HepG2 (cell line): ENCODE results near the gene PARN. TPM values are rescaled to one million over a fixed set of nuclear protein-coding genes. Genes with fewer than 3 reads are reported as not detected.

Experiments
- ARNTL ChIP-seq: sonication (generic); formaldehyde crosslinking; IDR thresholded peaks from 2 replicates; pipeline ENCODE4 v1.4.0; 2020; ENCODE audit warnings: mild to moderate bottlenecking, missing genetic modification reagents
- CHD2 ChIP-seq: IDR thresholded peaks from 2 replicates; pipeline ENCODE4 v1.6.1; 2011; ENCODE audit warnings: low read depth, low read length, improper control_type of control experiment
- FOXC1 ChIP-seq: sonication (generic); formaldehyde crosslinking; IDR thresholded peaks from 2 replicates; pipeline ENCODE4 v1.8.0; 2022; ENCODE audit warnings: mild to moderate bottlenecking, missing genetic modification reagents, borderline replicate concordance
- HMG20B ChIP-seq: conservative IDR thresholded peaks from 2 replicates; pipeline ENCODE4 v1.6.1; 2016; ENCODE audit warnings: missing genetic modification reagents, missing compliant biosample characterization
- HMGA1 ChIP-seq: sonication (generic); formaldehyde crosslinking; conservative IDR thresholded peaks from 2 replicates; pipeline ENCODE4 v1.4.0; 2020; ENCODE audit warnings: missing genetic modification reagents
- HOXA5 ChIP-seq: sonication (generic); formaldehyde crosslinking; IDR thresholded peaks from 2 replicates; pipeline ENCODE4 v1.4.0; 2020; ENCODE audit warnings: missing genetic modification reagents
- JUND ChIP-seq: sonication (generic); formaldehyde crosslinking; IDR thresholded peaks from 2 replicates; pipeline ENCODE4 v1.8.0; 2022; ENCODE audit warnings: mild to moderate bottlenecking, missing genetic modification reagents
- MEIS2 ChIP-seq: sonication (generic); formaldehyde crosslinking; IDR thresholded peaks from 2 replicates; pipeline ENCODE4 v1.9.0; 2021; ENCODE audit warnings: mild to moderate bottlenecking, missing genetic modification reagents
- NFE2L2 ChIP-seq: fragments of 150-350 bp; IDR thresholded peaks from 2 replicates; pipeline ENCODE4 v1.6.1; 2014; ENCODE audit warnings: low read length
- PHF8 ChIP-seq: sonication (generic); formaldehyde crosslinking; IDR thresholded peaks from 2 replicates; pipeline ENCODE4 v1.5.0; 2020; ENCODE audit warnings: missing genetic modification reagents
- RBFOX2 ChIP-seq: fragments of 200-400 bp; formaldehyde crosslinking; IDR thresholded peaks from 2 replicates; pipeline ENCODE4 v1.6.1; 2017; ENCODE audit warnings: low read depth, mild to moderate bottlenecking, low read length
- RBM39 ChIP-seq: fragments of 200-400 bp; formaldehyde crosslinking; IDR thresholded peaks from one replicate; pipeline ENCODE4 v1.6.1; 2018; ENCODE audit warnings: antibody characterized with exemption, mild to moderate bottlenecking, low read depth, low read length; ENCODE audit not compliant: poor library complexity, severe bottlenecking
- SIX4 ChIP-seq: sonication (generic); formaldehyde crosslinking; IDR thresholded peaks from 2 replicates; pipeline ENCODE4 v1.4.0; 2020; ENCODE audit warnings: missing genetic modification reagents
- SNAI1 ChIP-seq: sonication (generic); formaldehyde crosslinking; IDR thresholded peaks from 2 replicates; pipeline ENCODE4 v1.5.0; 2020; ENCODE audit warnings: mild to moderate bottlenecking, missing genetic modification reagents, borderline replicate concordance
- ZMYM4 ChIP-seq: sonication (generic); formaldehyde crosslinking; IDR thresholded peaks from 2 replicates; pipeline ENCODE4 v1.8.1; 2023; ENCODE audit warnings: mild to moderate bottlenecking, missing genetic modification reagents
- ZNF121 ChIP-seq: sonication (generic); formaldehyde crosslinking; IDR thresholded peaks from 2 replicates; pipeline ENCODE4 v1.5.0; 2020; ENCODE audit warnings: mild to moderate bottlenecking, missing genetic modification reagents
- ZNF296 ChIP-seq: sonication (generic); formaldehyde crosslinking; conservative IDR thresholded peaks from 2 replicates; pipeline ENCODE4 v1.5.0; 2020; ENCODE audit warnings: mild to moderate bottlenecking, missing genetic modification reagents
- ZNF33A ChIP-seq: sonication (generic); formaldehyde crosslinking; IDR thresholded peaks from 2 replicates; pipeline ENCODE4 v1.5.1; 2020; ENCODE audit warnings: missing genetic modification reagents, mild to moderate bottlenecking, moderate library complexity, borderline replicate concordance
- ZNF468 ChIP-seq: sonication (generic); formaldehyde crosslinking; IDR thresholded peaks from 2 replicates; pipeline ENCODE4 v1.8.0; 2022; ENCODE audit warnings: mild to moderate bottlenecking, moderate library complexity, missing genetic modification reagents
- polyA plus RNA-seq, 8 experiments: library from polyadenylated mRNA; depleted of rRNA in 3 of 8; stranded (reverse) in 7 of 8; unstranded in 1 of 8; fragments of >200 nt; fragmentation: Illumina TruSeq in 4 of 8; extraction: Trizol in 4 of 8; gene quantifications; 2 replicates each; pipeline versions ENCODE4 v1.2.1 to v1.2.3, GENCODE V29; 2011 to 2016; ENCODE audit warnings: low read depth in 4 of 8, missing spikeins in 1 of 8, mixed read lengths in 1 of 8; ENCODE audit not compliant: insufficient read depth in 1 of 8
- total RNA-seq, 5 experiments: library from RNA; depleted of rRNA; stranded (reverse); fragments of >200 nt; fragmentation: Illumina TruSeq; extraction: Trizol; gene quantifications; 2 replicates each; pipeline ENCODE4 v1.2.3, GENCODE V29; 2016; ENCODE audit warnings: low read depth in 1 of 5
- TF ChIP-seq, protein P1 (sequence below), 2 experiments: fragments of 450-650 bp in 1 of 2; sonication (generic) in 1 of 2; formaldehyde crosslinking in 1 of 2; IDR thresholded peaks; 2 replicates each; pipeline versions ENCODE4 v1.6.1 to v1.8.0; 2016 to 2022; ENCODE audit warnings: antibody characterized with exemption in 1 of 2, mild to moderate bottlenecking in 1 of 2, missing genetic modification reagents in 1 of 2
- TF ChIP-seq, protein P2 (sequence below): IDR thresholded peaks from 2 replicates; pipeline ENCODE4 v1.6.1; 2016; ENCODE audit warnings: low read depth, borderline replicate concordance

The PARN gene
- total and polyA plus RNA-seq, 2 of the 13 experiments (the other 11 are each of a cell fraction or from before 2014, with no cell fraction given): 13.3 to 47.6 TPM

DNA sequence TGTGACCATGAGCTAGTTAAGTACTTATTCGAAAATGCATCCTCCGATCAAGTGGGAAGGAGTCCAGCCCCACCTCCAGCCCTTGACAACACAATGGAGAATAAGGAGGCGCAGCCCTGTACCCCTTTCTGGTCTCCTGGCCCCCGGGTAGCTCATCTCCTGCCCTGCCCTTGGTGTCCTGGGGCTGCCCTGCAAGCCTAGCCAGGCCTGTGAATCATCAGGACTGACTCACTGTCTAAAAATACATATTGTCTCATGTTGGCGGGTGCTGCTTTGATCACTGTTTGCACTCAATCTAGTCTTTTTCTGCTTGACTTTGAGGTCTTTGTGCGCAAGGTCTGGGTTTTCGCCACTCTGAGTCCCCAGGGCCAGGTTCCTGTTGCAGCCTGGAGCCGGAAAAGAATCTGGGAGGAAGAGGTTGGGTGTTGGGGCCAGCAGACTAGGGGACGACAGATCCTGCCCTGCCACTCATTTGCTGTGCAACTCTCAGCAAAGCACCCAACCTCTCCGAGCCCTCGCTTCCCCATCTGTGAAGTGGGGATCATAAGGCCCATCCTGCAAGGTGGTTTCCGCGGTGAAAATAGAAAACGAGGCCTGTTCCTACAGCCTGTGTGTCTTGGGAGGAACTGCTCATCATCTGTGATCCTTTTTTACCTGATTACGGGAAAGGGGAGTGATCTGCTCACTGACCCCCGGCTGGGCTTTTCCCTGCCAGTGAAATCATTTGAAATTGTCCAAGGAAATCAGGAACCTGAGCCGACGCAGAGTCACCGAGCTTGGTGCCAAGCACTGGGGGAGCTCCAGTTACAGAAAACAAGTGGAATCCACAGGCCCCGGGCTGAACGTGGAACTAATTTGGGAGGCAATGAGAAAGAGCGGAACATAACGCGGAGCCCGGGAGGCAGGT is 230.4 kb downstream of the PARN start (continued):
- TF ChIP-seq RBFOX2: peak; percentile 61
- TF ChIP-seq ZMYM4 (CRISPR knock-in tag): peak; percentile 84
- TF ChIP-seq SNAI1: 0 out of 2 replicates have a peak, but pooled peaks have one; percentile 48
- TF ChIP-seq JUND (CRISPR knock-in tag): peak; percentile 97
- TF ChIP-seq ZNF121 (CRISPR knock-in tag): peak; percentile 99
- TF ChIP-seq, protein P1, sequence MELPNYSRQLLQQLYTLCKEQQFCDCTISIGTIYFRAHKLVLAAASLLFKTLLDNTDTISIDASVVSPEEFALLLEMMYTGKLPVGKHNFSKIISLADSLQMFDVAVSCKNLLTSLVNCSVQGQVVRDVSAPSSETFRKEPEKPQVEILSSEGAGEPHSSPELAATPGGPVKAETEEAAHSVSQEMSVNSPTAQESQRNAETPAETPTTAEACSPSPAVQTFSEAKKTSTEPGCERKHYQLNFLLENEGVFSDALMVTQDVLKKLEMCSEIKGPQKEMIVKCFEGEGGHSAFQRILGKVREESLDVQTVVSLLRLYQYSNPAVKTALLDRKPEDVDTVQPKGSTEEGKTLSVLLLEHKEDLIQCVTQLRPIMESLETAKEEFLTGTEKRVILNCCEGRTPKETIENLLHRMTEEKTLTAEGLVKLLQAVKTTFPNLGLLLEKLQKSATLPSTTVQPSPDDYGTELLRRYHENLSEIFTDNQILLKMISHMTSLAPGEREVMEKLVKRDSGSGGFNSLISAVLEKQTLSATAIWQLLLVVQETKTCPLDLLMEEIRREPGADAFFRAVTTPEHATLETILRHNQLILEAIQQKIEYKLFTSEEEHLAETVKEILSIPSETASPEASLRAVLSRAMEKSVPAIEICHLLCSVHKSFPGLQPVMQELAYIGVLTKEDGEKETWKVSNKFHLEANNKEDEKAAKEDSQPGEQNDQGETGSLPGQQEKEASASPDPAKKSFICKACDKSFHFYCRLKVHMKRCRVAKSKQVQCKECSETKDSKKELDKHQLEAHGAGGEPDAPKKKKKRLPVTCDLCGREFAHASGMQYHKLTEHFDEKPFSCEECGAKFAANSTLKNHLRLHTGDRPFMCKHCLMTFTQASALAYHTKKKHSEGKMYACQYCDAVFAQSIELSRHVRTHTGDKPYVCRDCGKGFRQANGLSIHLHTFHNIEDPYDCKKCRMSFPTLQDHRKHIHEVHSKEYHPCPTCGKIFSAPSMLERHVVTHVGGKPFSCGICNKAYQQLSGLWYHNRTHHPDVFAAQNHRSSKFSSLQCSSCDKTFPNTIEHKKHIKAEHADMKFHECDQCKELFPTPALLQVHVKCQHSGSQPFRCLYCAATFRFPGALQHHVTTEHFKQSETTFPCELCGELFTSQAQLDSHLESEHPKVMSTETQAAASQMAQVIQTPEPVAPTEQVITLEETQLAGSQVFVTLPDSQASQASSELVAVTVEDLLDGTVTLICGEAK (IDR thresholded peaks at IDR 0.05): no peak; the same call in 1 of the 2 replicates
- TF ChIP-seq, protein P1 (CRISPR knock-in tag; IDR thresholded peaks at IDR 0.05): no peak
- TF ChIP-seq, protein P2, sequence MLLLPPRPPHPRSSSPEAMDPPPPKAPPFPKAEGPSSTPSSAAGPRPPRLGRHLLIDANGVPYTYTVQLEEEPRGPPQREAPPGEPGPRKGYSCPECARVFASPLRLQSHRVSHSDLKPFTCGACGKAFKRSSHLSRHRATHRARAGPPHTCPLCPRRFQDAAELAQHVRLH (CRISPR knock-in tag): 0 out of 2 replicates have a peak, but pooled peaks have one; percentile 79
- no peak; the same call in 1 of the 2 replicates for TF ChIP-seq HOXA5 (CRISPR knock-in tag)
- no peak for TF ChIP-seq HMGA1 (CRISPR knock-in tag)
- TF ChIP-seq ZNF33A: no peak
- TF ChIP-seq PHF8 (CRISPR knock-in tag): peak; percentile 57
- TF ChIP-seq FOXC1 (CRISPR knock-in tag): no peak
- peak; percentile 57; the same call in 1 of the 2 replicates for TF ChIP-seq HMG20B (CRISPR knock-in tag)
- TF ChIP-seq CHD2: peak; percentile 59; the same call in 1 of the 2 replicates
- peak; percentile 62; the same call in 1 of the 2 replicates for TF ChIP-seq MEIS2 (CRISPR knock-in tag)
- TF ChIP-seq SIX4 (CRISPR knock-in tag): peak; percentile 85
- peak; percentile 24; the same call in 1 of the 2 replicates for TF ChIP-seq NFE2L2
- no peak for TF ChIP-seq ZNF468 (CRISPR knock-in tag)
- TF ChIP-seq ARNTL: peak; percentile 91; the same call in 1 of the 2 replicates
- no peak for TF ChIP-seq RBM39
- TF ChIP-seq ZNF296 (CRISPR knock-in tag): no peak
